Muscle layer of colon (tissue), 2 donors: ENCODE measurements around the gene CFAP157.

Source experiments
- H3K27ac ChIP-seq: one replicate; pipeline ENCODE4 v1.7.0; 2013; ENCODE audit warnings: low read depth, mild to moderate bottlenecking, low read length, moderate library complexity
- H3K27me3 ChIP-seq, 2 donors: one replicate each; pipeline ENCODE4 v1.7.0; 2013; ENCODE audit warnings: low read length in 2 of 2, mild to moderate bottlenecking in 2 of 2; ENCODE audit not compliant: insufficient read depth in 2 of 2, control insufficient read depth in 1 of 2
- H3K36me3 ChIP-seq: one replicate; pipeline ENCODE4 v1.7.0; 2013; ENCODE audit warnings: mild to moderate bottlenecking, low read length; ENCODE audit not compliant: insufficient read depth
- H3K4me1 ChIP-seq: one replicate; pipeline ENCODE4 v1.7.0; 2013; ENCODE audit warnings: mild to moderate bottlenecking, low read length; ENCODE audit not compliant: insufficient read depth
- H3K4me3 ChIP-seq, 2 donors: one replicate each; pipeline ENCODE4 v1.7.0; 2013; ENCODE audit warnings: low read length in 2 of 2, low read depth in 1 of 2, mild to moderate bottlenecking in 1 of 2, moderate library complexity in 1 of 2
- H3K9ac ChIP-seq: one replicate; pipeline ENCODE4 v1.7.0; 2013; ENCODE audit warnings: low read length
- H3K9me3 ChIP-seq: one replicate; pipeline ENCODE4 v1.7.0; 2013; ENCODE audit warnings: mild to moderate bottlenecking, low read length
- donor health status: abdominal sarcoma.
- donor health status: Adenocarcinoma of cecum.

The CFAP157 gene

GRCh38 chr9:127706836-127707241 is at the start of gene CFAP157:
TSS of gene CFAP157 (plus strand) at chr9:127706988. CDS start at chr9:127707032, 44 bp downstream.
- Histone ChIP-seq H3K27ac (no peak within 1 kb of the TSS), H3K4me1 (no peaks in the 10 kb centered on the region), H3K36me3 (no peaks in the 10 kb centered on the region), H3K9ac (no peak within 1 kb of the TSS), H3K27me3 (peaks cover 0 to 4% of the 10 kb centered on the region in 2 donors), H3K4me3 (no peak within 1 kb of the TSS), H3K9me3 (no peaks in the 10 kb centered on the region)

- Histone ChIP-seq H3K4me1 (no peaks in the 10 kb centered on the region), H3K9ac (no peak overlapping the region), H3K27ac (no peak overlapping the region), H3K27me3 (no peaks in the 10 kb centered on the region), H3K9me3 (no peaks in the 10 kb centered on the region), H3K4me3 (no peak overlapping the region), H3K36me3 (peaks cover 41% of the 10 kb centered on the region)
These were observed 48.4 kb upstream of the CFAP157 start for GRCh38 chr9:127658428-127658827.

- no peaks in the 10 kb centered on the region for H3K4me1 ChIP-seq
- no peak overlapping the region for H3K27ac ChIP-seq
- no peaks in the 10 kb centered on the region for H3K9me3 ChIP-seq
- no peak overlapping the region for H3K4me3 ChIP-seq
- no peak overlapping the region for H3K9ac ChIP-seq
- H3K27me3 ChIP-seq = no peaks in the 10 kb centered on the region
- H3K36me3 ChIP-seq = peaks cover 46% of the 10 kb centered on the region
These were observed 45.7 kb upstream of the CFAP157 start for GRCh38 chr9:127660886-127661741.

GRCh38 chr9:127662617-127663016 is 44.2 kb upstream of the CFAP157 start:
- no peaks in the 10 kb centered on the region for H3K4me1 ChIP-seq
- no peak overlapping the region for H3K9ac ChIP-seq
- H3K27ac ChIP-seq = no peak overlapping the region
- no peaks in the 10 kb centered on the region for H3K9me3 ChIP-seq
- peaks cover 49% of the 10 kb centered on the region for H3K36me3 ChIP-seq
- no peaks in the 10 kb centered on the region for H3K27me3 ChIP-seq
- no peak overlapping the region for H3K4me3 ChIP-seq

GRCh38 chr9:127664324-127664677 is 42.5 kb upstream of the CFAP157 start:
- H3K4me3 ChIP-seq = no peak overlapping the region
- H3K36me3 ChIP-seq = peaks cover 60% of the 10 kb centered on the region
- H3K9me3 ChIP-seq = no peaks in the 10 kb centered on the region
- no peak overlapping the region for H3K9ac ChIP-seq
- no peaks in the 10 kb centered on the region for H3K4me1 ChIP-seq
- no peaks in the 10 kb centered on the region for H3K27me3 ChIP-seq
- no peak overlapping the region for H3K27ac ChIP-seq

GRCh38 chr9:127664678-127665507 is 41.9 kb upstream of the CFAP157 start:
- Histone ChIP-seq H3K27me3 (no peaks in the 10 kb centered on the region), H3K4me3 (no peak overlapping the region), H3K9me3 (no peaks in the 10 kb centered on the region), H3K9ac (no peak overlapping the region), H3K27ac (no peak overlapping the region), H3K4me1 (no peaks in the 10 kb centered on the region), H3K36me3 (peaks cover 64% of the 10 kb centered on the region)

GRCh38 chr9:127667127-127667844 is 39.5 kb upstream of the CFAP157 start:
- Histone ChIP-seq H3K9ac (no peak overlapping the region), H3K27ac (no peak overlapping the region), H3K4me1 (no peaks in the 10 kb centered on the region), H3K27me3 (no peaks in the 10 kb centered on the region), H3K36me3 (peaks cover 53% of the 10 kb centered on the region), H3K4me3 (no peak overlapping the region), H3K9me3 (no peaks in the 10 kb centered on the region)

GRCh38 chr9:127667906-127668305 is 38.9 kb upstream of the CFAP157 start:
- no peaks in the 10 kb centered on the region for H3K9me3 ChIP-seq
- H3K9ac ChIP-seq = no peak overlapping the region
- H3K4me3 ChIP-seq = no peak overlapping the region
- H3K27me3 ChIP-seq = no peaks in the 10 kb centered on the region
- peaks cover 54% of the 10 kb centered on the region for H3K36me3 ChIP-seq
- H3K4me1 ChIP-seq = no peaks in the 10 kb centered on the region
- no peak overlapping the region for H3K27ac ChIP-seq

GRCh38 chr9:127673234-127673633 is 33.6 kb upstream of the CFAP157 start:
- peaks cover 49% of the 10 kb centered on the region for H3K36me3 ChIP-seq
- H3K27me3 ChIP-seq = no peaks in the 10 kb centered on the region
- no peaks in the 10 kb centered on the region for H3K9me3 ChIP-seq
- H3K4me1 ChIP-seq = no peaks in the 10 kb centered on the region
- no peak overlapping the region for H3K27ac ChIP-seq
- H3K9ac ChIP-seq = no peak overlapping the region
- H3K4me3 ChIP-seq = no peak overlapping the region

- Histone ChIP-seq H3K9me3 (no peaks in the 10 kb centered on the region), H3K4me1 (no peaks in the 10 kb centered on the region), H3K27ac (no peak overlapping the region), H3K27me3 (no peaks in the 10 kb centered on the region), H3K36me3 (peaks cover 67% of the 10 kb centered on the region), H3K4me3 (no peak overlapping the region), H3K9ac (no peak overlapping the region)
These were observed 30.1 kb upstream of the CFAP157 start for GRCh38 chr9:127676638-127677037.

GRCh38 chr9:127679506-127679905 is 27.3 kb upstream of the CFAP157 start:
- Histone ChIP-seq H3K27ac (no peak overlapping the region), H3K4me3 (no peak overlapping the region), H3K4me1 (no peaks in the 10 kb centered on the region), H3K9ac (no peak overlapping the region), H3K36me3 (peaks cover 77% of the 10 kb centered on the region), H3K9me3 (no peaks in the 10 kb centered on the region), H3K27me3 (no peaks in the 10 kb centered on the region)
